Fibroblast of lung (primary cell): ENCODE data around the gene R3HDML. TPM values are rescaled to one million over a fixed set of nuclear protein-coding genes. Genes with fewer than 3 reads are reported as not detected.
A peak's percentile ranks its signal among the peaks of the same experiment; 100 is the strongest.

Source experiments
- DNase-seq, 2 donors: peaks; one replicate each; pipeline versions ENCODE4 v3.0.0 to v3.0.0-alpha.2; 2010; ENCODE audit warnings: low read depth in 2 of 2
- H2AFZ ChIP-seq: 2 replicates; pipeline ENCODE4 v1.5.1; 2012; ENCODE audit warnings: low read length, control low read depth, inconsistent platforms
- H3K27ac ChIP-seq: 2 replicates; pipeline ENCODE4 v1.5.1; 2011; ENCODE audit warnings: low read length, control low read depth; ENCODE audit not compliant: insufficient read depth
- H3K27me3 ChIP-seq: 2 replicates; pipeline ENCODE4 v1.5.1; 2011; ENCODE audit warnings: mild to moderate bottlenecking, low read length; ENCODE audit not compliant: control insufficient read depth, insufficient read depth
- H3K36me3 ChIP-seq: 2 replicates; pipeline ENCODE4 v1.5.1; 2011; ENCODE audit warnings: low read length; ENCODE audit not compliant: control insufficient read depth, insufficient read depth
- H3K4me1 ChIP-seq: 2 replicates; pipeline ENCODE4 v1.5.1; 2011; ENCODE audit warnings: low read length; ENCODE audit not compliant: control insufficient read depth, insufficient read depth; ENCODE audit errors: extremely low read depth
- H3K4me2 ChIP-seq: 2 replicates; pipeline ENCODE4 v1.5.1; 2011; ENCODE audit warnings: low read length, control low read depth; ENCODE audit not compliant: insufficient read depth; ENCODE audit errors: extremely low read depth
- H3K4me3 ChIP-seq, 4 experiments: fragments of 200-600 bp in 1 of 4; sonication (generic) in 1 of 4; replicated peaks in 1 of 4; 2 replicates each; pipeline ENCODE4 v1.5.1; 2011 to 2016; ENCODE audit warnings: low read length in 4 of 4, low read depth in 3 of 4, mild to moderate bottlenecking in 3 of 4, control low read depth in 2 of 4, inconsistent platforms in 1 of 4, mixed read lengths in 1 of 4; ENCODE audit not compliant: insufficient read depth in 1 of 4; ENCODE audit errors: control extremely low read depth in 1 of 4
- H3K79me2 ChIP-seq: 2 replicates; pipeline ENCODE4 v1.5.1; 2012; ENCODE audit warnings: mild to moderate bottlenecking, low read length, inconsistent platforms; ENCODE audit not compliant: control insufficient read depth, insufficient read depth
- H3K9ac ChIP-seq: 2 replicates; pipeline ENCODE4 v1.5.1; 2011; ENCODE audit warnings: mild to moderate bottlenecking, low read length, control low read depth; ENCODE audit not compliant: insufficient read depth
- H3K9me3 ChIP-seq: 2 replicates; pipeline ENCODE4 v1.5.1; 2012; ENCODE audit warnings: low read depth, low read length; ENCODE audit not compliant: control insufficient read depth, insufficient read depth
- H4K20me1 ChIP-seq: 2 replicates; pipeline ENCODE4 v1.5.1; 2011; ENCODE audit warnings: low read length; ENCODE audit not compliant: control insufficient read depth, insufficient read depth; ENCODE audit errors: extremely low read depth
- EZH2 ChIP-seq: IDR thresholded peaks from 2 replicates; pipeline ENCODE4 v1.5.1; 2012; ENCODE audit warnings: low read length, control low read depth, mild to moderate bottlenecking; ENCODE audit errors: missing control alignments
- polyA plus RNA-seq, 2 donors: library from polyadenylated mRNA; depleted of rRNA in 1 of 2; stranded (reverse) in 1 of 2; unstranded in 1 of 2; fragments of >200 nt; gene quantifications; 2 replicates each; pipeline ENCODE4 v1.2.1, GENCODE V29; 2011 to 2012; ENCODE audit warnings: missing spikeins in 1 of 2
- total RNA-seq: library from RNA; depleted of rRNA; stranded (reverse); fragments of >200 nt; gene quantifications from 2 replicates; pipeline ENCODE4 v1.2.1, GENCODE V29; 2014
- TF ChIP-seq, protein P1 (sequence below), 2 donors: IDR thresholded peaks in 1 of 2; conservative IDR thresholded peaks in 1 of 2; 1 replicate in 1 of 2; 2 replicates in 1 of 2; pipeline ENCODE4 v1.5.1; 2011 to 2012; ENCODE audit warnings: low read length in 2 of 2, control low read depth in 1 of 2, inconsistent platforms in 1 of 2, low read depth in 1 of 2, mild to moderate bottlenecking in 1 of 2

The R3HDML gene
- total and polyA plus RNA-seq, 2 donors (not counting 1 experiment from before 2014, with no cell fraction given) = not detected

DNA sequence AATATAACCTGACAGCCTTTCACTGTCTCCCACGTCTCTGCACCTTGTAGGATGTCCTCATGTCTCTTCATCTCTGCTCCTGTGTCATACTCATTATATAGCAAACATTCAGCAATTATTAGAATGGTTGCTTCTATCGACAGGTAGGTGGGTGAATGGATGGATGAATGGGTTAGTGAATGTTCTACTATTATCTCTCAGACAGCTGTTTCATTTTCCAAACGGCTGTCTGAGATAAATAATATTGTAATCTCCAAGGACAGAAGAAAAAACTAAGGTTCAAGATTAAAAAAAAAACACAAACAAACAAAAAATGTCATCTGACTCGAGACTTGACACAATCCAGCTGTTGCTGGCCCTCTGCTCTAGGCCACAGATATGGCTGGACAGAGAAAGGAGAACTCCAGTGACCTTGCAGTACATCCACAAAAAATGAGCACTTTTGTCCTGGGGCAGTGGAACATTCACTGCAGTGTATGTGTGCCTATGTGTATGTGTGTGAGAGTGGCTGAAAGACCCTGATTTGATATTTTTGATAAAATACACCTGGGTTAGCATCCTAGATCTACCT, 20.8 kb downstream of the R3HDML start:
- TF ChIP-seq, protein P1, sequence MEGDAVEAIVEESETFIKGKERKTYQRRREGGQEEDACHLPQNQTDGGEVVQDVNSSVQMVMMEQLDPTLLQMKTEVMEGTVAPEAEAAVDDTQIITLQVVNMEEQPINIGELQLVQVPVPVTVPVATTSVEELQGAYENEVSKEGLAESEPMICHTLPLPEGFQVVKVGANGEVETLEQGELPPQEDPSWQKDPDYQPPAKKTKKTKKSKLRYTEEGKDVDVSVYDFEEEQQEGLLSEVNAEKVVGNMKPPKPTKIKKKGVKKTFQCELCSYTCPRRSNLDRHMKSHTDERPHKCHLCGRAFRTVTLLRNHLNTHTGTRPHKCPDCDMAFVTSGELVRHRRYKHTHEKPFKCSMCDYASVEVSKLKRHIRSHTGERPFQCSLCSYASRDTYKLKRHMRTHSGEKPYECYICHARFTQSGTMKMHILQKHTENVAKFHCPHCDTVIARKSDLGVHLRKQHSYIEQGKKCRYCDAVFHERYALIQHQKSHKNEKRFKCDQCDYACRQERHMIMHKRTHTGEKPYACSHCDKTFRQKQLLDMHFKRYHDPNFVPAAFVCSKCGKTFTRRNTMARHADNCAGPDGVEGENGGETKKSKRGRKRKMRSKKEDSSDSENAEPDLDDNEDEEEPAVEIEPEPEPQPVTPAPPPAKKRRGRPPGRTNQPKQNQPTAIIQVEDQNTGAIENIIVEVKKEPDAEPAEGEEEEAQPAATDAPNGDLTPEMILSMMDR (conservative IDR thresholded peaks at IDR 0.05 in 1 of 2, IDR thresholded peaks at IDR 0.05 in 1 of 2; ENCODE audit: low read depth in 1 of 2, low read length in 2 of 2) = no peak
- TF ChIP-seq EZH2 = no peak
- Histone ChIP-seq H3K36me3 (no peaks in the 10 kb centered on the region), H4K20me1 (no peaks in the 10 kb centered on the region), H3K9me3 (no peaks in the 10 kb centered on the region), H3K27me3 (peaks cover 10% of the 10 kb centered on the region), H3K4me1 (no peaks in the 10 kb centered on the region), H3K9ac (no peak overlapping the region), H3K79me2 (no peaks in the 10 kb centered on the region), H3K27ac (no peak overlapping the region), H3K4me2 (no peak overlapping the region), H3K4me3 (no peak overlapping the region), H2AFZ (no peak overlapping the region)
- peak in 1 of 2 donors; percentile 66 for DNase-seq

GRCh38 chr20:44358776-44359175, 21.9 kb downstream of the R3HDML start:
- H2AFZ ChIP-seq = no peak overlapping the region
- no peaks in the 10 kb centered on the region for H3K9me3 ChIP-seq
- TF ChIP-seq, protein P1 (conservative IDR thresholded peaks at IDR 0.05 in 1 of 2, IDR thresholded peaks at IDR 0.05 in 1 of 2; ENCODE audit: low read depth in 1 of 2, low read length in 2 of 2) = no peak
- TF ChIP-seq EZH2 = no peak
- H3K27me3 ChIP-seq = peaks cover 10% of the 10 kb centered on the region
- H4K20me1 ChIP-seq = no peaks in the 10 kb centered on the region
- no peak for DNase-seq
- H3K4me2 ChIP-seq = no peak overlapping the region
- no peaks in the 10 kb centered on the region for H3K4me1 ChIP-seq
- H3K79me2 ChIP-seq = no peaks in the 10 kb centered on the region
- no peaks in the 10 kb centered on the region for H3K36me3 ChIP-seq
- H3K9ac ChIP-seq = no peak overlapping the region
- H3K27ac ChIP-seq = no peak overlapping the region
- H3K4me3 ChIP-seq = no peak overlapping the region

- Histone ChIP-seq H3K4me1 (no peaks in the 10 kb centered on the region), H3K9me3 (no peaks in the 10 kb centered on the region), H3K79me2 (no peaks in the 10 kb centered on the region), H3K36me3 (no peaks in the 10 kb centered on the region), H3K4me3 (no peak overlapping the region), H3K27ac (no peak overlapping the region), H3K9ac (no peak overlapping the region), H3K27me3 (peaks cover 10% of the 10 kb centered on the region), H3K4me2 (no peak overlapping the region), H2AFZ (no peak overlapping the region), H4K20me1 (no peaks in the 10 kb centered on the region)
- no peak for TF ChIP-seq EZH2
- TF ChIP-seq, protein P1 (conservative IDR thresholded peaks at IDR 0.05 in 1 of 2, IDR thresholded peaks at IDR 0.05 in 1 of 2; ENCODE audit: low read depth in 1 of 2, low read length in 2 of 2) = no peak
- no peak for DNase-seq
Observed at GRCh38 chr20:44360221-44360620, 23.4 kb downstream of the R3HDML start.
